HL-60/S4 treated with phorbol 12-myristate 13-acetate at 8.2 ng/mL for 4 days and 3 days (cell line): Measurements from ENCODE around the gene JAZF1.

Experiments used
- in situ Hi-C: fragments of 300-500 bp; cut with MboI; formaldehyde crosslinking; loops from 2 replicates; pipeline ENCODE4 v1.15.0; 2022; ENCODE audit warnings: low sequenced_read_pairs

Gene JAZF1

DNA sequence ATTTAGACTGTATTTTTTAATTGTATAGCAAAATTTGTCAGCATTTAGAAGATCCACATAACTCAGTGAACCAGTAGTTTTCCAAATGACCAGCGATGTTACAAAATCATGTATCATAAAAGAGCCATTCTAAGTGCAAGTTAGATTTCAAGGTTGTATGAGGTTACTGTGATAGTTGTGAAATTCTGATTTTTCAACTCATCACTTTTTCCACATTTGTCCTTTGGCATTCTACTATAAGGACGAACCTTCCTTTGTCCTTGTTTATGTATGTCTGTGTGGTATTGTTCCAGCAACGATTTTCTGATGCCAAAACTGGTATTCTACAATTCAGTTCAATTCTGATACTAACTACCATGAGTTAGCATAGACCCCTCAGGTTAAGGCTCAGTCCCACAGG lies 376.5 kb downstream of the JAZF1 start:
- in situ Hi-C loops, result no loop called here

DNA sequence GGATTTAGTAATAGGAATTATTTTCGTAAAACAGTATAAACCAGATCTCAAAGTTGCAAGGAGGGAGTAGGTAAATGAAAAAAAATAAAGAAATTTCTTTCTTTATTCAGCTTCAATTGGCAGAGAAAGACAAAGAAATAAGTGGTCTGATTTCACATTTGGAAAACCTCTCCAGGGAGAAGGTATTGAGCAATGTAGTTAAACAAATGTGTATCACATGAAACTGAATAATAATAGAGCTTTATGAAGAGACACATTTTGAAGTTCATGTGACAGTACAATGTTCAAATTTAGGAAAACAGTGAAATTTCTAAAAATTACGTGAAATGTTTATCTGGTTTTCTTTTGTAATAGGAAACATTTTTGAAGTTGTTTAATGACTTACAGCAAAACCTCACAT lies 377.6 kb downstream of the JAZF1 start:
- in situ Hi-C loops, result no loop called here

DNA sequence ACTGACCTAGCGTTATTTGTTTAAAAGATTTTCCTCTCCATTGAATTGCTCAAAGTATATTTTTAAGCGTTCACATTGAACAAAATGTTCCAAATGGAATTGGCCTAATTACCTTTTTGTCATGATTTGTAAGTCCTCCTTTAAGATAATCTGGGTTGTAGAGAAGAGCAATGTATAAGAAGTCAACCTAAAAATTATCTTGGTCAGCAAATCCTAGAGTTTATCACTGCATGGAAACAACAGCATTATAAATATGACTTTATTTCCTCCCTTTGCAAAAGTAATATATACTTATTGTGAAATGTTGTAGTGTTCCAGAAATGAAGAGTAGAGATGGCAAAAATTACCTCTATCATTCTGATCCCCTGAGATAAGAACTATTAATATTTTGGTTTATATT lies 381.4 kb downstream of the JAZF1 start:
- in situ Hi-C loops, result no loop called here

DNA sequence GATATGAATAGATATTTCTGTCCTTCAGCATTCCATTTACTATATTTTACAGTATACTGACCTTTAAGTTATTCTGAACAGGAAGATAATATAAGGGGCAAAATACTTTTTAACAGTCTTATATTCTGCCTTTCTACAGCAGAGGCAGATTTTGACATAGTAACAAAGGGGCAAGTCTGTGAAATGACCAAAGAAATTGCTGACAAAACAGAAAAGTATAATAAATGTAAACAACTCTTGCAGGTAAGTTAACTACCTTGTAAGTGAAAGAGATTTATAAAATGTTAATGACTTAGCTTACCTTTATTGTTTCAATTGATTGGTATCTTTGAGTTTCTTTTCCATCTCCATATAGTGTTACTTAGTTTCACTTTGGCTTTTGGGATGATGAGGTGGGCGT lies 384.6 kb downstream of the JAZF1 start:
- in situ Hi-C loops, result no loop called here

DNA sequence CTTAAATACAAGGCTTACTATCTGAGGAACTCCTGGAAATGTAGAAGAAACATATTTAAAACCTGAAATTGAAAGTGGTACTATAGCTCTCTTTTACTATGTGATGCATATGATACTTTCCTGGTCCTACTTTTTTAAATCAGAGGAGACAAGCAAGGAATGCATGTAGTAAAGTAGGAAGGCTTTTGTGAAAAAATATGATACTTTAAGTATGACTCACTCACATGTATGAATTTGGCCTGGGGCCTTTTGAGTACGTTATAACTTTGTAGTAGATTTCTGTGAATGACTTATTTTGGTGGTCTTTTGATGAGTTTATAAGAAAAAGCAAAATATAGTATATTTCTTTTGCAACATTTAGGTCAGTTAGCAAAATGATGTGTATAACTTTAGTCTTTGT lies 386.8 kb downstream of the JAZF1 start:
- in situ Hi-C loops, result no loop called here

DNA sequence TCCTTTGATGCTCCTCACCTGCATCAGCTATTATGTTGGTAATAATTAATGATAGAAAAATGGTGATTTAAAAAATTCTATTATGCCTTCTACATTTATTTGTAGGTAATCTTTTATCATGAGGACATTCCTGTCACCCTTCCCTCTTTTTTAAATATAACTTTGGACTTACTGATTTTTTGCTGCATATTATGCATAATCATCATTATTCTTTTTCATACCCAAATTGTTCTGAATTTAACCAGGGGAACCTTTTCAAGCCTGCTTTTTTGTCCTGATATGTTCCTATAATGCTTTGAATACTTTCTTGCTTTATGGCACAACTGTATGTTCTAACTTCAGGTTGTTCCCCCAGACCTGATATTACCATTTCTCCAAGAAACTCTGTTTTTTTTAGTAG lies 392.2 kb downstream of the JAZF1 start:
- in situ Hi-C loops, result no loop called here

DNA sequence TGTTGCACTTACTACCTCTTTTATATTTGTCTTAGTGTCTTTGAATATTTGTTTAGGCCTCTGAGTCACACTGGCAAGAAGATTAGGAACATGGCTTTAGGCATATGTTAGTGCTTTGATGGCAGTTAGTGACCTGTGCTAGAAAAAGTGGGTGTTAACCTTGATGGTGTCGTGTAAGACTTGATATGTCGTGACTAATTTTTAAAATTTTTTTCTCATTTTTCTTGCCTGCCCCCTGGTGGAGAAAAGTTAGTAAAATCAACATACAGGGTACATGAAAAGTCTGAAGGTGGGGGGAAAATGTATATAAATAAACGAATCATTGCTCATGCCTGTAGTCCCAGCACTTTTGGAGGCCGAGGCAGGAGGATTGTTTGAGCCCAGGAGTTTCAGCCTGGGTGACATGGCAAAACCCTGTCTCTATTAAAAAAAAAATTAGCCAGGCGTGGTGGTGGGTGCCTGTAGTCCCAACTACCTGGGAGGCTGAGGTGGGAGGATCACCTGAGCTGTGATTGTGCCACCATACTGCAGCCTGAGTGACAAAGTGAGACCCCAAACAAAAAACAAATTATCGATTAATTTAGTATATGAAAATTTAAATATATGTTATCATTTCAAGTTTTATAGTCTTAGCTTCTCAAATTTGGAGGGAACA lies 396.1 kb downstream of the JAZF1 start:
- in situ Hi-C loops, result no loop called here

DNA sequence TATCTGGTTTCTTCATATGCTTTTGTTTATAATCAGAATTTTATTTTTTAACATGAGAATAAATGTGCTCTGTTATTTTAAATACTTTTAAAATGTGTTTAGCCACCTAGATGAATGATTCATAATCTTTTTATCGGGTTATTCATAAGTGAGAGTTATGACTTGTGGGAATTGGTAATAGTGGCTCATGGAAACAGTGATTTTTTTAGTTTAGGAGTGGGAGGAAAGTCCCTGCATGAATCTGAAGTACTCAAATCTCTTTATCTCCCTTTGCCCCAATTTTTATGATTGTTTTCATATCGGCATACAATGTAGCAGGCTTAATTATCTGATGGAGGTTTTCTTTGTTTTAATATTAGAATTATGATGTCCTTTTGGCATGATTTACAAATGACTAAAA lies 397.7 kb downstream of the JAZF1 start:
- in situ Hi-C loops, result no loop called here

DNA sequence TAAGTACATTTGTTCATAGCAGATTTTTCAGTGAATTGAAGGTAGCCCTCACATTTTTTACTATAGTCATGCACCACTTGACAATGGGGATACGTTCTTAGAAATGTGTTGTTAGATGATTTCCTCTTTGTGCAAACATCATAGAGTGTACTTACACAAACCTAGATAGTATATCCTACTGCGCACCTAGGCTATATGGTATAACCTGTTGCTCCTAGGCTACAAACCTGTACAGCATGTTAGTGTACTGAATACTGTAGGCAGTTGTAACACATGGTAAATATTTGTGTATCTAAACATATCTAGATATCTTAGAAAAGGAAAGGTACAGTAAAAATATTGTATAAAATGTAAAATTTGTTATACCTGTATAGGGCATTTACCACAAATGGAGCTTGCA lies 399.4 kb downstream of the JAZF1 start:
- in situ Hi-C loops, result no loop called here
